PC-3 (cell line): ENCODE results near the gene GPATCH2L. TPM values are rescaled to one million over a fixed set of nuclear protein-coding genes. Genes with fewer than 3 reads are reported as not detected.

ENCODE experiments used
- ATAC-seq: fragments of 200-7000 bp; cut with Tn5 transposase; 2 replicates; pipeline ENCODE4 v1.9.1; 2020; ENCODE audit warnings: mild to moderate bottlenecking, moderate library complexity
- BruUV-seq: library from RNA; stranded (reverse); fragments of 400-500 nt; replicated peaks from 2 replicates; lab custom pipeline; 2021; lab: Mats Ljungman, UMichigan
- CTCF ChIA-PET: fragments of 300-600 bp; sonication (Branson Sonifier 250); formaldehyde crosslinking; loops from one replicate; lab custom pipeline; 2022; ENCODE audit warnings: antibody characterized with exemption; lab: Charles Lee
- POLR2A ChIA-PET: fragments of 300-600 bp; sonication (Branson Sonifier 250); formaldehyde crosslinking; loops from one replicate; lab custom pipeline; 2022; ENCODE audit warnings: antibody characterized with exemption; ENCODE audit not compliant: unreplicated experiment; lab: Charles Lee
- DNase-seq: peaks from one replicate; pipeline ENCODE4 v3.0.0-alpha.2; 2015
- H2AFZ ChIP-seq: fragments of 300-600 bp; sonication (generic); 2 replicates; pipeline ENCODE4 v1.6.0; 2016; ENCODE audit warnings: antibody characterized with exemption, low read length
- H3F3A ChIP-seq: fragments of 300-600 bp; sonication (generic); one replicate; pipeline ENCODE4 v1.6.0; 2017; ENCODE audit warnings: antibody characterized with exemption, low read length, control low read depth, mild to moderate bottlenecking; ENCODE audit not compliant: unreplicated experiment
- H3K27ac ChIP-seq: fragments of 300-600 bp; sonication (generic); 2 replicates; pipeline ENCODE4 v1.5.1; 2016; ENCODE audit warnings: mild to moderate bottlenecking, low read length
- H3K27me3 ChIP-seq: fragments of 300-600 bp; sonication (generic); 2 replicates; pipeline ENCODE4 v1.6.1; 2016; ENCODE audit warnings: low read length, mixed read lengths
- H3K36me3 ChIP-seq: fragments of 300-600 bp; sonication (generic); 2 replicates; pipeline ENCODE4 v1.6.1; 2016; ENCODE audit warnings: low read depth, mixed run types, low read length, mixed read lengths
- H3K4me1 ChIP-seq: fragments of 300-600 bp; sonication (generic); 2 replicates; pipeline ENCODE4 v1.5.1; 2016; ENCODE audit warnings: low read length; ENCODE audit not compliant: insufficient read depth
- H3K4me2 ChIP-seq: fragments of 300-600 bp; sonication (generic); 2 replicates; pipeline ENCODE4 v1.6.0; 2016; ENCODE audit warnings: low read length
- H3K4me3 ChIP-seq: fragments of 300-600 bp; sonication (generic); 2 replicates; pipeline ENCODE4 v1.5.1; 2016; ENCODE audit warnings: mild to moderate bottlenecking, low read length, mixed read lengths
- H3K79me2 ChIP-seq: fragments of 300-600 bp; sonication (generic); 2 replicates; pipeline ENCODE4 v1.6.1; 2017; ENCODE audit warnings: low read length, mixed read lengths
- H3K9ac ChIP-seq: fragments of 300-600 bp; sonication (generic); 2 replicates; pipeline ENCODE4 v1.6.0; 2016; ENCODE audit warnings: mild to moderate bottlenecking, low read length
- H3K9me2 ChIP-seq: fragments of 300-600 bp; sonication (generic); replicated peaks from 2 replicates; pipeline ENCODE4 v1.6.1; 2016; ENCODE audit warnings: mixed run types, low read length, mixed read lengths
- H3K9me3 ChIP-seq: fragments of 300-600 bp; sonication (generic); 2 replicates; pipeline ENCODE4 v1.6.1; 2016; ENCODE audit warnings: low read length, mixed read lengths
- H4K20me1 ChIP-seq: fragments of 300-600 bp; sonication (generic); 2 replicates; pipeline ENCODE4 v1.6.1; 2016; ENCODE audit warnings: low read length, mixed read lengths
- EZH2 ChIP-seq: fragments of 300-600 bp; sonication (generic); IDR thresholded peaks from one replicate; pipeline ENCODE4 v1.6.1; 2017; ENCODE audit warnings: antibody characterized with exemption, mild to moderate bottlenecking, low read length; ENCODE audit not compliant: unreplicated experiment
- EZH2phosphoT487 ChIP-seq: fragments of 300-600 bp; sonication (generic); IDR thresholded peaks from 2 replicates; pipeline ENCODE4 v1.6.1; 2018; ENCODE audit warnings: mild to moderate bottlenecking, antibody characterized with exemption, low read length, borderline replicate concordance
- intact Hi-C: fragments of 100-400 bp; cut with micrococcal nuclease; formaldehyde crosslinking; loops from 2 replicates; pipeline ENCODE4 v1.9.0; 2023
- total RNA-seq: library from RNA; depleted of rRNA; stranded (reverse); fragments of >200 nt; gene quantifications from 2 replicates; pipeline ENCODE4 v1.2.3, GENCODE V29; 2014
- TF ChIP-seq, protein P1 (sequence below): fragments of 300-600 bp; sonication (generic); conservative IDR thresholded peaks from 2 replicates; pipeline ENCODE4 v1.5.1; 2017; ENCODE audit warnings: antibody characterized with exemption, low read depth, mild to moderate bottlenecking, low read length

Gene GPATCH2L
- total RNA-seq, 1 experiment from 2014 or later = 46.0 TPM

DNA sequence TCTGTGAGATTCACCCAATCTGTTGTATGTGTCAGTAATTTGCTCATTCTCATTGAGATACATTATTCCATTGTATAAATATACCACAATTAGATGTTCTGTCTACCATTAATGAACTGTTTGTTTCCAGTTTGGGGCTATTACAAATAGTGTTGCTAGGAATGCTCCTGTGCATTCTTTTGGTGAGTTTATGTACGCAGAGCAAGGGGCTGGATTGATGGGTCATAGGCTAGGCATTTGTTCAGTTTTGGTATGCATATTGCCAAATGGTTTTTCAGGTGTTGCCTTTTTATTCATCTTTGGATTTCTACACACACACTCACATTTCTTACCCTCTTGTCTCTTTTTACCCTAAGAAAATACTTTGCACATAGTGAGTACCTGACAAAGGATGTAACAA is 93.4 kb downstream of the GPATCH2L start:
- Histone ChIP-seq H4K20me1 (no peaks in the 10 kb centered on the region), H2AFZ (no peak overlapping the region), H3K9ac (no peak overlapping the region), H3K4me1 (no peaks in the 10 kb centered on the region), H3K9me3 (no peaks in the 10 kb centered on the region), H3K9me2 (no peaks in the 10 kb centered on the region), H3K4me3 (no peak overlapping the region), H3K4me2 (no peak overlapping the region), H3K36me3 (no peaks in the 10 kb centered on the region), H3K27ac (no peak overlapping the region), H3K79me2 (no peaks in the 10 kb centered on the region), H3F3A (no peaks in the 10 kb centered on the region), H3K27me3 (no peaks in the 10 kb centered on the region)
- BruUV-seq = no TSS peak
- ATAC-seq = peak; percentile 37; the same call in 1 of the 2 replicates
- intact Hi-C loops = no loop called here
- DNase-seq = peak; percentile 40
- CTCF ChIA-PET = no interaction called here
- TF ChIP-seq EZH2phosphoT487 = no peak
- TF ChIP-seq EZH2 = no peak
- TF ChIP-seq, protein P1, sequence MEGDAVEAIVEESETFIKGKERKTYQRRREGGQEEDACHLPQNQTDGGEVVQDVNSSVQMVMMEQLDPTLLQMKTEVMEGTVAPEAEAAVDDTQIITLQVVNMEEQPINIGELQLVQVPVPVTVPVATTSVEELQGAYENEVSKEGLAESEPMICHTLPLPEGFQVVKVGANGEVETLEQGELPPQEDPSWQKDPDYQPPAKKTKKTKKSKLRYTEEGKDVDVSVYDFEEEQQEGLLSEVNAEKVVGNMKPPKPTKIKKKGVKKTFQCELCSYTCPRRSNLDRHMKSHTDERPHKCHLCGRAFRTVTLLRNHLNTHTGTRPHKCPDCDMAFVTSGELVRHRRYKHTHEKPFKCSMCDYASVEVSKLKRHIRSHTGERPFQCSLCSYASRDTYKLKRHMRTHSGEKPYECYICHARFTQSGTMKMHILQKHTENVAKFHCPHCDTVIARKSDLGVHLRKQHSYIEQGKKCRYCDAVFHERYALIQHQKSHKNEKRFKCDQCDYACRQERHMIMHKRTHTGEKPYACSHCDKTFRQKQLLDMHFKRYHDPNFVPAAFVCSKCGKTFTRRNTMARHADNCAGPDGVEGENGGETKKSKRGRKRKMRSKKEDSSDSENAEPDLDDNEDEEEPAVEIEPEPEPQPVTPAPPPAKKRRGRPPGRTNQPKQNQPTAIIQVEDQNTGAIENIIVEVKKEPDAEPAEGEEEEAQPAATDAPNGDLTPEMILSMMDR = no peak
- POLR2A ChIA-PET = no interaction called here

DNA sequence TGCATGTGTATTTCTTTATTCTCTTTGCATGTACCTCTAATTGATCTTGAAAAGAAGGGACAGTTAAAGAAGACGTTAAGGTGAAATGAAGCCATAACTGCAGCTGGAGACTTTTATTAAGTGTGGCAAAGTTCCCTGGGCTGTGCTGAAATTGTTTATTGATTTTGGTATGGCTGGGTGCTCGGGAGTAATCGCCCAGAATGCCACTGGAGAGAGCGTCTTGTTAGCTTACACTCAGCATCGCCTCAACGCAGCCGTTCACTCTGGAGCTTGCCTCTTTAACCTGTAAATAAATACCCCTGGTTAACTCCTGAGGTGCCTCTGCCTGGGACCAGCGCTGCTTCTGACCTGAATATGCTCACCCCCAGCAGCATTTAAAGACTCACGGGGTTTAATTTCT is 98.6 kb downstream of the GPATCH2L start:
- POLR2A ChIA-PET = interaction anchor here (0.6 kb wide), 1 partner anchor 874 kb away, joined by 3 read pairs; no protein-coding TSS in a partner anchor
- intact Hi-C loops = no loop called here
- CTCF ChIA-PET = no interaction called here
- H3K4me3 ChIP-seq = no peak overlapping the region
- H3F3A ChIP-seq = no peaks in the 10 kb centered on the region
- no peak overlapping the region for H3K27ac ChIP-seq
- no peaks in the 10 kb centered on the region for H3K9me2 ChIP-seq
- no peaks in the 10 kb centered on the region for H3K9me3 ChIP-seq
- H4K20me1 ChIP-seq = no peaks in the 10 kb centered on the region
- BruUV-seq = no TSS peak
- H3K36me3 ChIP-seq = no peaks in the 10 kb centered on the region
- TF ChIP-seq, protein P1 = no peak
- no peak for TF ChIP-seq EZH2phosphoT487
- no peak for TF ChIP-seq EZH2
- no peaks in the 10 kb centered on the region for H3K79me2 ChIP-seq
- H3K9ac ChIP-seq = no peak overlapping the region
- no peak overlapping the region for H3K4me2 ChIP-seq
- H3K27me3 ChIP-seq = no peaks in the 10 kb centered on the region
- H2AFZ ChIP-seq = no peak overlapping the region
- DNase-seq = no peak
- ATAC-seq = no peak
- no peaks in the 10 kb centered on the region for H3K4me1 ChIP-seq

DNA sequence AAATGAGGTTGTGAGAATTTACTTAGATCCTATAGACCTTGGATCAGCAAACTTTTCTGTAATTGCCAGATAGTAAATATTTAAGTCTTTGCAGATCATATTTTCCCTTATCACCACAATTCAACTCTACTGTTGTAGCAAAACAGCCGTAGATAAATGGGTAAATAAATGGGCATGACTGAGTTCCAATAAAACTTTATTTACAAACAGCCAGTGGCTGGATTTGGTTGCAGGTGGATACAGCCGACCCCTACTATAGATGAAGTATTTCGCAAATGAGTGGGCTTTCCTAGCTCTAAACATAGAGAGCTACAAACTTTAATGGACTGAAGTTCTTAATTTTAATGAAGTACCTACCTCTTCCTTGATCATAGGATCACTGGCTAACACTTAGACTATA is 100.7 kb downstream of the GPATCH2L start:
- intact Hi-C loops = no loop called here
- no peak overlapping the region for H3K27ac ChIP-seq
- no peak for DNase-seq
- H3K9ac ChIP-seq = no peak overlapping the region
- no peaks in the 10 kb centered on the region for H3K79me2 ChIP-seq
- BruUV-seq = no TSS peak
- no peak overlapping the region for H2AFZ ChIP-seq
- no peak overlapping the region for H3K4me2 ChIP-seq
- H3F3A ChIP-seq = no peaks in the 10 kb centered on the region
- ChIA-PET POLR2A (no interaction called here), CTCF (no interaction called here)
- no peaks in the 10 kb centered on the region for H3K9me3 ChIP-seq
- no peaks in the 10 kb centered on the region for H3K27me3 ChIP-seq
- H3K4me3 ChIP-seq = no peak overlapping the region
- H3K36me3 ChIP-seq = no peaks in the 10 kb centered on the region
- H3K9me2 ChIP-seq = no peaks in the 10 kb centered on the region
- TF ChIP-seq EZH2 (no peak), EZH2phosphoT487 (no peak)
- TF ChIP-seq, protein P1 = no peak
- H3K4me1 ChIP-seq = no peaks in the 10 kb centered on the region
- ATAC-seq = no peak
- no peaks in the 10 kb centered on the region for H4K20me1 ChIP-seq
